ENCODE measurements around the gene AQP10.

DNA sequence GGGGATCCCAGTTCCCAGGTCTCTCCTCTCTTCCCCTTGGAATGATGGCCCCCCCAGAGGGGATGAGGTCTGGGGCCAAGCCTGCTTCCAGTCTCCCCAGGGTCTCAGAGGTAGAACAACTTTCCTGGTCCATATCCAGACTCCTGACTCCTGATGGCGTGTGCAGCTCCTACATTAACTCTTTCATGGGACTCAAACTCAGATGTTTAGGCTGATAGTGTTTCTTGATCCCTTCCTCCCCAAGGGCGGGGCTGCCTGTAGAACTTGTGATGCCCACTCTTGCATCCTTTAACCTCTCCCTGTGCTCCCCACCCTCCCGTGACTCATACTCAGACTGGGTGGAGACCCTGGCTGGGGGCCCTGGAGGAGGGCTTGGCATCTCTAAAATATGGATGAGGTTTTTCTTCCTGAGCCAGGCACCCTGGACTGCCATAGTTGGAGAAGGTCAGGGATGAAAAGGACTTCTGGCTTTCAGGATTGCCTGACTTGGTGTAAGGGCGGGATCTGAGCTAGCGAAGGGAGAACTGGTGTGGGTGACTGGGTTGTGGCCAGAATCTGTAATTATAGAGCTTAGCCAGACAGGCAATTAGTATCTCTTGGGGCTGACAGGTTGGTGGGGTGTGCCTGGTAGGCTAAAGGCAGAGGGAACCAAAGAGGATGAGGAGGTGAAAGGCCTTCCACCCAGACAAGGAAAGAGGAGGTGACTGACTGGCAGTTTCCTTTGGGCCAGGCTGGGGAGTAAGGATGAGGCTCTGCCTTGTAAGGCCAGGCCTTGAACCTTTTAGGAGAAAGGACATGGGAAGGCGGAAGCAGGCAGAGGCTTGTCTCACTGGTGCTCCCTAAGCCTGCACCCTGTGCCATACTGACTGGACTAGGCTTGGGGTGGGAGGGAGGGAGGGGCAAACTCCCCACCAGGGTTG lies 5.9 kb downstream of the AQP10 start:
- no peak for TF ChIP-seq POLR2AphosphoS5 (IDR thresholded peaks at IDR 0.05)
- TF ChIP-seq, protein P1, sequence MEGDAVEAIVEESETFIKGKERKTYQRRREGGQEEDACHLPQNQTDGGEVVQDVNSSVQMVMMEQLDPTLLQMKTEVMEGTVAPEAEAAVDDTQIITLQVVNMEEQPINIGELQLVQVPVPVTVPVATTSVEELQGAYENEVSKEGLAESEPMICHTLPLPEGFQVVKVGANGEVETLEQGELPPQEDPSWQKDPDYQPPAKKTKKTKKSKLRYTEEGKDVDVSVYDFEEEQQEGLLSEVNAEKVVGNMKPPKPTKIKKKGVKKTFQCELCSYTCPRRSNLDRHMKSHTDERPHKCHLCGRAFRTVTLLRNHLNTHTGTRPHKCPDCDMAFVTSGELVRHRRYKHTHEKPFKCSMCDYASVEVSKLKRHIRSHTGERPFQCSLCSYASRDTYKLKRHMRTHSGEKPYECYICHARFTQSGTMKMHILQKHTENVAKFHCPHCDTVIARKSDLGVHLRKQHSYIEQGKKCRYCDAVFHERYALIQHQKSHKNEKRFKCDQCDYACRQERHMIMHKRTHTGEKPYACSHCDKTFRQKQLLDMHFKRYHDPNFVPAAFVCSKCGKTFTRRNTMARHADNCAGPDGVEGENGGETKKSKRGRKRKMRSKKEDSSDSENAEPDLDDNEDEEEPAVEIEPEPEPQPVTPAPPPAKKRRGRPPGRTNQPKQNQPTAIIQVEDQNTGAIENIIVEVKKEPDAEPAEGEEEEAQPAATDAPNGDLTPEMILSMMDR (IDR thresholded peaks at IDR 0.05 in 8 of 11, conservative IDR thresholded peaks at IDR 0.05 in 3 of 11) = no peak

All from spleen (tissue), 7 donors.